CD8-positive, alpha-beta memory T cell (primary cell): ENCODE measurements around the gene GMIP. TPM values are rescaled to one million over a fixed set of nuclear protein-coding genes. Genes with fewer than 3 reads are reported as not detected.

Experiments
- CTCF ChIA-PET: fragments of 350-600 bp; sonication (Branson Sonifier 250); formaldehyde crosslinking; loops from one replicate; lab custom pipeline; 2021; ENCODE audit warnings: antibody characterized with exemption; lab: Charles Lee
- POLR2A ChIA-PET: fragments of 350-600 bp; sonication (Branson Sonifier 250); formaldehyde crosslinking; loops from one replicate; lab custom pipeline; 2021; ENCODE audit warnings: antibody characterized with exemption; lab: Charles Lee
- DNase-seq, 5 donors: peaks; one replicate each; pipeline versions ENCODE4 v3.0.0 to v3.0.0-alpha.2; 2020 to 2022; ENCODE audit warnings: mixed read lengths in 1 of 5
- H3K27ac ChIP-seq: one replicate; pipeline ENCODE4 v1.7.0; 2013; ENCODE audit warnings: low read depth, mild to moderate bottlenecking, low read length, moderate library complexity
- H3K27me3 ChIP-seq: 2 replicates; pipeline ENCODE4 v1.7.0; 2013; ENCODE audit warnings: low read length, mild to moderate bottlenecking; ENCODE audit not compliant: insufficient read depth, poor library complexity, severe bottlenecking
- H3K36me3 ChIP-seq: 2 replicates; pipeline ENCODE4 v1.7.0; 2013; ENCODE audit warnings: mild to moderate bottlenecking, low read length, moderate library complexity; ENCODE audit not compliant: insufficient read depth
- H3K4me1 ChIP-seq: 2 replicates; pipeline ENCODE4 v1.7.0; 2013; ENCODE audit warnings: mild to moderate bottlenecking, low read length, moderate library complexity; ENCODE audit not compliant: insufficient read depth
- H3K4me3 ChIP-seq: 2 replicates; pipeline ENCODE4 v1.7.0; 2013; ENCODE audit warnings: mild to moderate bottlenecking, low read length
- H3K9me3 ChIP-seq: 2 replicates; pipeline ENCODE4 v1.7.0; 2013; ENCODE audit warnings: mild to moderate bottlenecking, low read length
- H3K27ac Mint-ChIP-seq, 8 donors: one replicate each; pipeline ENCODE4 v1.8.0; 2020 to 2021; ENCODE audit warnings: mixed read lengths in 8 of 8, mild to moderate bottlenecking in 6 of 8, inconsistent platforms in 3 of 8, moderate library complexity in 3 of 8
- H3K27me3 Mint-ChIP-seq, 2 donors: one replicate each; pipeline ENCODE4 v1.8.0; 2020 to 2021; ENCODE audit warnings: mixed read lengths in 2 of 2, mild to moderate bottlenecking in 1 of 2, moderate library complexity in 1 of 2
- H3K36me3 Mint-ChIP-seq, 3 donors: one replicate each; pipeline ENCODE4 v1.8.0; 2020 to 2021; ENCODE audit warnings: mixed read lengths in 3 of 3, inconsistent platforms in 1 of 3, mild to moderate bottlenecking in 1 of 3
- H3K4me1 Mint-ChIP-seq, 3 donors: one replicate each; pipeline ENCODE4 v1.8.0; 2020 to 2021; ENCODE audit warnings: mixed read lengths in 3 of 3, inconsistent platforms in 1 of 3, mild to moderate bottlenecking in 1 of 3
- H3K4me3 Mint-ChIP-seq, 7 donors: one replicate each; pipeline ENCODE4 v1.8.0; 2020 to 2021; ENCODE audit warnings: mixed read lengths in 7 of 7, mild to moderate bottlenecking in 6 of 7, moderate library complexity in 4 of 7, inconsistent platforms in 2 of 7
- H3K9me3 Mint-ChIP-seq, 5 donors: one replicate each; pipeline ENCODE4 v1.8.0; 2020 to 2022; ENCODE audit warnings: mixed read lengths in 5 of 5, mild to moderate bottlenecking in 3 of 5, moderate library complexity in 2 of 5, inconsistent platforms in 1 of 5
- polyA plus RNA-seq: library from polyadenylated mRNA; unstranded; fragments of 300-500 nt; fragmentation: Illumina TruSeq; gene quantifications from one replicate; pipeline ENCODE4 v1.2.3, GENCODE V29; 2021
- total RNA-seq, 2 experiments: library from RNA; stranded (reverse); gene quantifications; one replicate each; pipeline ENCODE4 v1.2.3, GENCODE V29; 2021

GMIP gene
- total and polyA plus RNA-seq, 3 experiments from 2014 or later: 54.5 to 71.3 (median 60.3) TPM

- no peak for DNase-seq
- ChIA-PET POLR2A (interaction anchor here (1.1 to 1.8 kb wide), 2 partner anchors 10 to 24 kb away, joined by 3 to 5 read pairs; no protein-coding TSS in a partner anchor), CTCF (interaction anchor here (1.4 to 2.4 kb wide), 2 partner anchors 98 to 121 kb away, joined by 4 to 7 read pairs; no protein-coding TSS in a partner anchor)
- H3K27ac Mint-ChIP-seq: peak overlapping the region in 2 of 8 donors; percentile 50 to 62
- no peaks in the 10 kb centered on the region for H3K4me1 ChIP-seq
- peaks cover 7 to 91% (median 13%) of the 10 kb centered on the region in 3 donors for H3K36me3 Mint-ChIP-seq
- no peak overlapping the region for H3K4me3 Mint-ChIP-seq
- H3K9me3 ChIP-seq: no peaks in the 10 kb centered on the region
- peaks cover 0 to 1% of the 10 kb centered on the region in 2 donors for H3K27me3 Mint-ChIP-seq
- no peak overlapping the region for H3K4me3 ChIP-seq
- no peak overlapping the region for H3K27ac ChIP-seq
- no peaks in the 10 kb centered on the region for H3K9me3 Mint-ChIP-seq
- H3K4me1 Mint-ChIP-seq: peaks cover 0 to 2% (median 0%) of the 10 kb centered on the region in 3 donors
- H3K36me3 ChIP-seq: peaks cover 63% of the 10 kb centered on the region
- H3K27me3 ChIP-seq: no peaks in the 10 kb centered on the region
Measured at GRCh38 chr19:19652482-19653295, 9.2 kb upstream of the GMIP start.

- DNase-seq: no peak
- H3K27ac ChIP-seq: no peak overlapping the region
- POLR2A ChIA-PET: interaction anchor here (0.7 to 0.9 kb wide), 2 partner anchors 11 to 91 kb away, joined by 3 read pairs; no protein-coding TSS in a partner anchor
- CTCF ChIA-PET: interaction anchor here (0.6 to 2.4 kb wide), 4 partner anchors 11 to 119 kb away, joined by 3 to 7 read pairs (median 4); no protein-coding TSS in a partner anchor
- H3K9me3 ChIP-seq: no peaks in the 10 kb centered on the region
- H3K4me1 ChIP-seq: no peaks in the 10 kb centered on the region
- H3K4me3 Mint-ChIP-seq: peak overlapping the region in 1 of 7 donors; percentile 44
- no peaks in the 10 kb centered on the region for H3K9me3 Mint-ChIP-seq
- H3K36me3 ChIP-seq: peaks cover 47% of the 10 kb centered on the region
- H3K4me3 ChIP-seq: no peak overlapping the region
- peak overlapping the region in 1 of 8 donors; percentile 91 for H3K27ac Mint-ChIP-seq
- no peaks in the 10 kb centered on the region for H3K27me3 ChIP-seq
- peaks cover 0 to 1% of the 10 kb centered on the region in 2 donors for H3K27me3 Mint-ChIP-seq
- peaks cover 7 to 91% (median 11%) of the 10 kb centered on the region in 3 donors for H3K36me3 Mint-ChIP-seq
- peaks cover 0 to 2% (median 0%) of the 10 kb centered on the region in 3 donors for H3K4me1 Mint-ChIP-seq
Measured at GRCh38 chr19:19651076-19651475, 7.6 kb upstream of the GMIP start.

GRCh38 chr19:19650331-19650730, 6.9 kb upstream of the GMIP start:
- POLR2A ChIA-PET: no interaction called here
- H3K9me3 ChIP-seq: no peaks in the 10 kb centered on the region
- CTCF ChIA-PET: interaction anchor here (0.6 to 2.4 kb wide), 3 partner anchors 38 to 118 kb away, joined by 3 to 7 read pairs (median 3); no protein-coding TSS in a partner anchor
- Mint-ChIP-seq H3K36me3 (peaks cover 7 to 92% (median 11%) of the 10 kb centered on the region in 3 donors), H3K9me3 (no peaks in the 10 kb centered on the region), H3K27ac (no peak overlapping the region), H3K4me3 (no peak overlapping the region), H3K4me1 (peaks cover 0 to 2% (median 0%) of the 10 kb centered on the region in 3 donors), H3K27me3 (peaks cover 0 to 1% of the 10 kb centered on the region in 2 donors)
- no peak overlapping the region for H3K4me3 ChIP-seq
- DNase-seq: no peak
- H3K27ac ChIP-seq: no peak overlapping the region
- H3K4me1 ChIP-seq: no peaks in the 10 kb centered on the region
- H3K36me3 ChIP-seq: peaks cover 39% of the 10 kb centered on the region
- no peaks in the 10 kb centered on the region for H3K27me3 ChIP-seq

DNA sequence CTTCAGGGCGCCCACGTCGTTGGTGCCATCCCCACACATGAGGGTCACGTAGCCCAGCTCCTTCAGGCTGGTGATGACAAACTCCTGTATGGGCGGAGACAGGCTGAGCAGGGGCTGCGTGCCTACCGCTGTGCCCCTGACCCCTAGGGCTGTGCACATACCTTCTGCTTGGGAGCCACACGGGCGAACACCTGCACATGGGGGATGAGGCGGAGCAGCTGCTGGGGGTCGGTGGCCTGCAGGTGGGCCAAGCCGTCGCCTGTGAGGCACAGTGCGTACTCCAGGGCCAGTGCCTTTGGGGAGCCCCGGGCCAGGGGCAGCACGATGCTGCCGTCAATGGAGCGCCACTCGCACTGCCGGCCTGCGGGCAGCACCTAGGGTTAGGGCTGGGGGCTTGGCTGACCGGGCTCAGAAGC, 6.1 kb upstream of the GMIP start:
- H3K9me3 Mint-ChIP-seq: no peaks in the 10 kb centered on the region
- peaks cover 0 to 1% of the 10 kb centered on the region in 2 donors for H3K27me3 Mint-ChIP-seq
- peak overlapping the region in 2 of 8 donors; percentile 66 to 71 for H3K27ac Mint-ChIP-seq
- no peak overlapping the region for H3K4me3 ChIP-seq
- H3K4me1 ChIP-seq: no peaks in the 10 kb centered on the region
- DNase-seq: no peak
- no peaks in the 10 kb centered on the region for H3K9me3 ChIP-seq
- no peak overlapping the region for H3K4me3 Mint-ChIP-seq
- no peaks in the 10 kb centered on the region for H3K27me3 ChIP-seq
- peaks cover 0 to 2% (median 2%) of the 10 kb centered on the region in 3 donors for H3K4me1 Mint-ChIP-seq
- H3K36me3 Mint-ChIP-seq: peaks cover 7 to 92% (median 11%) of the 10 kb centered on the region in 3 donors
- no peak overlapping the region for H3K27ac ChIP-seq
- ChIA-PET CTCF (no interaction called here), POLR2A (no interaction called here)
- H3K36me3 ChIP-seq: peaks cover 38% of the 10 kb centered on the region

- peaks cover 7 to 90% (median 11%) of the 10 kb centered on the region in 3 donors for H3K36me3 Mint-ChIP-seq
Measured at GRCh38 chr19:19649155-19649554, 5.7 kb upstream of the GMIP start.

GRCh38 chr19:19647037-19647835, 3.8 kb upstream of the GMIP start:
- peaks cover 0 to 1% of the 10 kb centered on the region in 2 donors for H3K27me3 Mint-ChIP-seq
- peak overlapping the region in 2 of 8 donors; percentile 10 to 40 for H3K27ac Mint-ChIP-seq
- ChIA-PET POLR2A (no interaction called here), CTCF (interaction anchor here (4.0 kb wide), 1 partner anchor 115 kb away, joined by 50 read pairs; the partner anchor contains the start of gene YJEFN3)
- Histone ChIP-seq H3K27me3 (no peaks in the 10 kb centered on the region), H3K27ac (no peak overlapping the region), H3K4me1 (peaks cover 11% of the 10 kb centered on the region), H3K36me3 (peaks cover 23% of the 10 kb centered on the region), H3K4me3 (no peak overlapping the region), H3K9me3 (no peaks in the 10 kb centered on the region)
- H3K4me3 Mint-ChIP-seq: peak overlapping the region in 1 of 7 donors; percentile 59
- no peaks in the 10 kb centered on the region for H3K9me3 Mint-ChIP-seq
- H3K4me1 Mint-ChIP-seq: peaks cover 9 to 18% (median 10%) of the 10 kb centered on the region in 3 donors
- no peak for DNase-seq
- peaks cover 0 to 87% (median 5%) of the 10 kb centered on the region in 3 donors for H3K36me3 Mint-ChIP-seq

More at GRCh38 chr19:19649155-19649554, 5.7 kb upstream of the GMIP start:
- H3K27ac ChIP-seq: no peak overlapping the region
- H3K36me3 ChIP-seq: peaks cover 35% of the 10 kb centered on the region
- no peaks in the 10 kb centered on the region for H3K27me3 ChIP-seq
- no peak overlapping the region for H3K4me3 ChIP-seq
- H3K9me3 ChIP-seq: no peaks in the 10 kb centered on the region
- H3K4me3 Mint-ChIP-seq: no peak overlapping the region
- CTCF ChIA-PET: no interaction called here
- POLR2A ChIA-PET: interaction anchor here (0.7 kb wide), 1 partner anchor 128 kb away, joined by 6 read pairs; no protein-coding TSS in a partner anchor
- no peaks in the 10 kb centered on the region for H3K9me3 Mint-ChIP-seq
- peaks cover 0 to 1% of the 10 kb centered on the region in 2 donors for H3K27me3 Mint-ChIP-seq
- DNase-seq: no peak
- H3K4me1 ChIP-seq: peaks cover 1% of the 10 kb centered on the region
- H3K4me1 Mint-ChIP-seq: peaks cover 0 to 5% (median 2%) of the 10 kb centered on the region in 3 donors
- peak overlapping the region in 3 of 8 donors; percentile 46 to 71 (median 66) for H3K27ac Mint-ChIP-seq

- H3K27me3 Mint-ChIP-seq: no peaks in the 10 kb centered on the region
- H3K27ac Mint-ChIP-seq: peak overlapping the region in 1 of 8 donors; percentile 45
- POLR2A ChIA-PET: no interaction called here
- no peak for DNase-seq
- CTCF ChIA-PET: interaction anchor here (0.9 to 4.0 kb wide), 2 partner anchors 19 to 113 kb away, joined by 3 to 50 read pairs; partner anchors contain the start of gene YJEFN3
- H3K36me3 Mint-ChIP-seq: peaks cover 0 to 81% (median 5%) of the 10 kb centered on the region in 3 donors
- peak overlapping the region in 1 of 7 donors; percentile 27 for H3K4me3 Mint-ChIP-seq
- Histone ChIP-seq H3K27me3 (no peaks in the 10 kb centered on the region), H3K4me3 (no peak overlapping the region), H3K4me1 (peaks cover 20% of the 10 kb centered on the region), H3K36me3 (peaks cover 19% of the 10 kb centered on the region), H3K27ac (no peak overlapping the region), H3K9me3 (no peaks in the 10 kb centered on the region)
- H3K9me3 Mint-ChIP-seq: no peaks in the 10 kb centered on the region
- H3K4me1 Mint-ChIP-seq: peaks cover 13 to 23% (median 18%) of the 10 kb centered on the region in 3 donors
Measured at GRCh38 chr19:19645233-19645870, 1.9 kb upstream of the GMIP start.
